Stimulated activated naive CD4-positive, alpha-beta T cell (primary cell): ENCODE measurements around the gene CORIN.

ENCODE experiments used
- DNase-seq, 6 experiments: peaks; one replicate each; lab custom pipeline; 2025; lab: John Stamatoyannopoulos, UW

The CORIN gene

GRCh38 chr4:47642191-47642830 is 195.6 kb downstream of the CORIN start:
- DNase-seq = no peak

GRCh38 chr4:47641755-47642154 is 196.1 kb downstream of the CORIN start:
- no peak for DNase-seq

- no peak for DNase-seq
Observed at GRCh38 chr4:47640911-47641310, 197.0 kb downstream of the CORIN start.

- no peak for DNase-seq
Observed at GRCh38 chr4:47639531-47639930, 198.3 kb downstream of the CORIN start.

- DNase-seq = no peak
Observed at GRCh38 chr4:47631161-47631560, 206.7 kb downstream of the CORIN start.

GRCh38 chr4:47624031-47624441 is 213.8 kb downstream of the CORIN start:
- no peak for DNase-seq

GRCh38 chr4:47621181-47621580 is 216.7 kb downstream of the CORIN start:
- DNase-seq = no peak

- no peak for DNase-seq
Observed at GRCh38 chr4:47619691-47620090, 218.2 kb downstream of the CORIN start.

- no peak for DNase-seq
Observed at GRCh38 chr4:47617607-47618006, 220.3 kb downstream of the CORIN start.

- no peak for DNase-seq
Observed at GRCh38 chr4:47615385-47615784, 222.5 kb downstream of the CORIN start.

GRCh38 chr4:47612116-47613023 is 225.5 kb downstream of the CORIN start:
- no peak for DNase-seq

GRCh38 chr4:47606482-47606881 is 231.4 kb downstream of the CORIN start:
- no peak for DNase-seq

- no peak for DNase-seq
Observed at GRCh38 chr4:47598896-47599295, 239.0 kb downstream of the CORIN start.

- no peak for DNase-seq
Observed at GRCh38 chr4:47598320-47598719, 239.5 kb downstream of the CORIN start.

GRCh38 chr4:47597696-47598095 is 240.2 kb downstream of the CORIN start:
- DNase-seq = no peak

- no peak for DNase-seq
Observed at GRCh38 chr4:47590325-47590724, 247.5 kb downstream of the CORIN start.

GRCh38 chr4:47579235-47579634 is 258.6 kb downstream of the CORIN start:
- DNase-seq = no peak

- no peak for DNase-seq
Observed at GRCh38 chr4:47577779-47578553, 259.9 kb downstream of the CORIN start.

GRCh38 chr4:47572981-47573380 is 264.9 kb downstream of the CORIN start:
- DNase-seq = no peak

GRCh38 chr4:47570816-47571215 is 267.1 kb downstream of the CORIN start:
- DNase-seq = no peak

GRCh38 chr4:47567511-47567910 is 270.4 kb downstream of the CORIN start:
- no peak for DNase-seq

- DNase-seq = no peak
Observed at GRCh38 chr4:47566969-47567368, 270.9 kb downstream of the CORIN start.

GRCh38 chr4:47566566-47566965 is 271.3 kb downstream of the CORIN start:
- DNase-seq = no peak
